ENCODE results near the gene SMU1. TPM values are rescaled to one million over a fixed set of nuclear protein-coding genes. Genes with fewer than 3 reads are reported as not detected.

Gene SMU1
- total and polyA plus RNA-seq, 11 donors, result 6.7 to 19.4 (median 15.2) TPM

DNA sequence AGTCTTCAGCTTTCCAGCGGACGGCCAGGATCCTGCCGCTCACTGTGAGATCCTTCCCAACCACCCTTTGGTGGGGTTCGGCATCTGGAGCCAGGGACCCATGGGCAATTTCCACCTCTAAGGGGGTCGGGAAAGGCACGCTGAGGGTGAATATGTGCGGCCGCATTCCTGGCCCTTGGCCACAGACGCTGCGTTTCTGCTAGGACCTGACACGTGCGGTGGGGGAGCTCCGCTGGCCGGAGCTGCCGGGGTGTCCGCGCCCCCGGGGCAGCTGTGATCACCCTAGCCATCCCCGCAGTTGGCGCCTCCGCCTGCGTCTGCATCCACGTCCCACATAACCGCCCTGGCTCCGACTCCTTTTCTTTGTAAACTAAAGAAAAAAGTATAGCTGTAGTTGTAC lies 56.7 kb downstream of the SMU1 start:
- intact Hi-C loops (cut with DNase I), result no loop called here
- no peak overlapping the region for H3K4me3 ChIP-seq
- peaks cover 0 to 12% (median 5%) of the 10 kb centered on the region in 9 donors for H3K36me3 ChIP-seq
- 81 to 92% (median 86%) methylated on average over 24 to 25 of the region's 25 CpGs for WGBS, 4 donors
- DNase-seq, result peak in 1 of 5 donors; percentile 23
- no peak for TF ChIP-seq POLR2A (IDR thresholded peaks at IDR 0.05)
- TF ChIP-seq, protein P1, sequence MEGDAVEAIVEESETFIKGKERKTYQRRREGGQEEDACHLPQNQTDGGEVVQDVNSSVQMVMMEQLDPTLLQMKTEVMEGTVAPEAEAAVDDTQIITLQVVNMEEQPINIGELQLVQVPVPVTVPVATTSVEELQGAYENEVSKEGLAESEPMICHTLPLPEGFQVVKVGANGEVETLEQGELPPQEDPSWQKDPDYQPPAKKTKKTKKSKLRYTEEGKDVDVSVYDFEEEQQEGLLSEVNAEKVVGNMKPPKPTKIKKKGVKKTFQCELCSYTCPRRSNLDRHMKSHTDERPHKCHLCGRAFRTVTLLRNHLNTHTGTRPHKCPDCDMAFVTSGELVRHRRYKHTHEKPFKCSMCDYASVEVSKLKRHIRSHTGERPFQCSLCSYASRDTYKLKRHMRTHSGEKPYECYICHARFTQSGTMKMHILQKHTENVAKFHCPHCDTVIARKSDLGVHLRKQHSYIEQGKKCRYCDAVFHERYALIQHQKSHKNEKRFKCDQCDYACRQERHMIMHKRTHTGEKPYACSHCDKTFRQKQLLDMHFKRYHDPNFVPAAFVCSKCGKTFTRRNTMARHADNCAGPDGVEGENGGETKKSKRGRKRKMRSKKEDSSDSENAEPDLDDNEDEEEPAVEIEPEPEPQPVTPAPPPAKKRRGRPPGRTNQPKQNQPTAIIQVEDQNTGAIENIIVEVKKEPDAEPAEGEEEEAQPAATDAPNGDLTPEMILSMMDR (IDR thresholded peaks at IDR 0.05), result no peak
- no peaks in the 10 kb centered on the region for H3K27me3 ChIP-seq
- ATAC-seq, result no peak
- no peaks in the 10 kb centered on the region for H3K9me3 ChIP-seq
- no peak overlapping the region for H3K27ac ChIP-seq
- H3K4me1 ChIP-seq, result peaks cover 0 to 25% (median 12%) of the 10 kb centered on the region in 12 donors

DNA sequence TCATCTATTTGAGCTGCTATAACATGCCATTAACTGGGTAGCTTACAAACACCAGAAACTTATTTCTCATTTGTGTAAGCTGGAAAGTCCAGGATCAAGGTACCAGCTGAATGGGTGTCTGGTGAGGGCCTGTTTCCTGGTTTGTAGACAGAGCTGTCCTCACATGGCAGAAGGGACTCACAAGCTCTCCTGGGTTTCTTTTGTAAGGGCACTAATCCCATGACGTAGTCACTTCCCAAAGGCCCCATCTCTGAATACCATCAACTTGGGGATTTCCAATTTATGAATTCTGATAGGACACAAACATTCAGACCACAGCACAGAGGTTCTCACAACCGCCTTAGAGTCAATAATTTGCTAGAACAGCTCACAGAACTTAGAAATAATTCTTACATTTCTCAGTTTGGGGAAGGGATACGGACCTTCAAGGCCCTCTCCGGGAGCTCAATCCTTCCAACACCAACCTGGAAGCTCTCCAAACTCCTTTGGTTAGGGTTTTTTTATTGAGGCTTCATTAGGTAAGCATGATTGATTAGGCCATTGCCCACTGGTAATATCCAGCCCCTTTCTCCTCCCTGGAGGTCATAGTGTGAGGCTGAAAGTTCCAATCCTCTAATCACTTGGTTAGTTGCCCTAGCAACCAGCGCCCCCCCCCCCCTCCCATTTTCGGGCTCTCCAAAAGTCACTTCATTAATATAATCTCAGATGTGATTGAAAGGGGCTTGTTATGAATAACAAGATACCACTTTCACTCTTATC lies 59.0 kb downstream of the SMU1 start:
- TF ChIP-seq POLR2A (IDR thresholded peaks at IDR 0.05), result no peak
- intact Hi-C loops (cut with DNase I), result no loop called here
- DNase-seq, result no peak
- H3K27me3 ChIP-seq, result no peaks in the 10 kb centered on the region
- peaks cover 0 to 5% (median 0%) of the 10 kb centered on the region in 12 donors for H3K4me1 ChIP-seq
- WGBS, 4 donors, result 80 to 93% (median 91%) methylated on average over 6 of the region's 6 CpGs
- ATAC-seq, result no peak
- no peak overlapping the region for H3K4me3 ChIP-seq
- no peaks in the 10 kb centered on the region for H3K9me3 ChIP-seq
- no peak overlapping the region for H3K27ac ChIP-seq
- H3K36me3 ChIP-seq, result peaks cover 0 to 12% (median 5%) of the 10 kb centered on the region in 9 donors

DNA sequence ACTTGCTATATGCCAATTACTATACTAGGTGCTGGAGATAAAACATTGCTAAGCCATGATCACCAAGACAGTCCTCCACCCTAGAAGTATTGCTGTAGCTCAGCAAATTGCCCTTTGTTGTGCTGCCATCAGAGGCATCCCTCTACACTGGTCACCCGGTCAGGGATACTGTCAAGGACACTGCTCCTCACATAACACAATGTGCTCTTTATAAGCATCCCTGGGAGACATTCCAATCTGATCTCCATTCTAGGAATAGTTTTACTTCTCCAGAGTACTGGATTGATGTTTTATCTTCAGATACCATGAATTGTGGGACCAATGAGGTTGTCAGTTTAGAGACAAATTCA lies 61.8 kb downstream of the SMU1 start:
- Histone ChIP-seq H3K27ac (no peak overlapping the region), H3K4me3 (no peak overlapping the region), H3K27me3 (no peaks in the 10 kb centered on the region), H3K36me3 (peaks cover 0 to 8% (median 0%) of the 10 kb centered on the region in 9 donors), H3K9me3 (no peaks in the 10 kb centered on the region), H3K4me1 (no peaks in the 10 kb centered on the region)
- WGBS, 4 donors, result 75 to 86% (median 81%) methylated on average over 1 of the region's 1 CpG
- intact Hi-C loops (cut with DNase I), result no loop called here
- no peak for TF ChIP-seq POLR2A (IDR thresholded peaks at IDR 0.05)
- TF ChIP-seq, protein P1 (IDR thresholded peaks at IDR 0.05), result no peak
- DNase-seq (no peak), ATAC-seq (peak in 1 of 4 donors; percentile 48)

DNA sequence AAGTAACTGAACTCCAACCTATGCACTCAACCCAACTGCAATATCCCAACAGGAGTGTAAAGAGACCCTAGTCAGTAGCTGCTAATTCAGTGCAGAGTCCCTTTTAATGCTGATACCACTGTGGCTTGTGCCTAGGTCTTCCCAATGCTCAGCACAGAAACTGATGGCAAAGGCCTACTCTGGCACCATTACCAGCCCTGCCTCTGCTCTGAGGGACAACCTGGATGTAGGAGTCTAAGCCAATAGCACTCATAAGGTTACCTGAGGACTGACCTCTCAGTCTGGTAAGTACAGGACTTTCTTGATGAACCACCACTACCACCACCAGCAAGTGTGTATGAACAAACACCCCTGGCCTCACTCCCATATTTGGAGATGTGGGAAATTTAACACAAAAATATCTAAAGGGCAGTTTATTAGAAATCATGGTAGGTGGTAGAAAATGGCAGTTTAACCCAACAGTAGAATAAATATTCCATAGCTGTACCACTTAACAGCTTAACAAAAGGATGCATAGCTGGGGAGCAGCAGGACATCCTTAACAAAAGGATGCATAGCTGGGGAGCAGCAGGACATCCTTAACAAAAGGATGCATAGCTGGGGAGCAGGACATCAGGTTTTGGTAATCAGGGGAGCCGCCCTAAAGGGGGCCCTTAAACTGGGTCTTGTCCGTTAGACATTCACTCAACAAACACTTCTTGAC lies 62.4 kb downstream of the SMU1 start:
- Histone ChIP-seq H3K27me3 (no peaks in the 10 kb centered on the region), H3K27ac (no peak overlapping the region), H3K36me3 (peaks cover 0 to 5% (median 0%) of the 10 kb centered on the region in 9 donors), H3K4me3 (no peak overlapping the region), H3K9me3 (no peaks in the 10 kb centered on the region), H3K4me1 (no peaks in the 10 kb centered on the region)
- WGBS, 4 donors, result 76 to 93% (median 78%) methylated on average over 2 of the region's 2 CpGs
- ATAC-seq (no peak), DNase-seq (no peak)
- TF ChIP-seq, protein P1 (IDR thresholded peaks at IDR 0.05), result no peak
- TF ChIP-seq POLR2A (IDR thresholded peaks at IDR 0.05), result no peak
- intact Hi-C loops (cut with DNase I), result no loop called here
